ENCODE data around the gene CEP112.

The CEP112 gene

DNA sequence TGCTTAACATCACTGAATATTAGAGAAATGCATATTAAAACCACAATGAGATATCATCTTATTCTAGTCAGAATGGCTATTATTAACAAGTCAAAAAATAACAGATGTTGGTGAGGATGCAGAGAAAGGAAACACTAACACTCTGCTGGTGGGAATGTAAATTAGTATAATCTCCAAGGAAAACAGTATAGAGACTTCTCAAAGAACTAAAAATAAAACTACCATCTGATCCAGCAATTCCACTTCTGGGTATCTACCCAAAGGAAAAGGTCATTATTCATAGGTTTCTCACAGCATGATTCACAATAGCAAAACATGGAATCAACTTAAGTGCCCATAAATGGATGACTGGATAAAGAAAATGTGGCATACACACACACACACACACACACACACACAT lies 166.4 kb downstream of the CEP112 start:
- no peak for DNase-seq
- Histone ChIP-seq H3K36me3 (peaks cover 14 to 39% (median 20%) of the 10 kb centered on the region in 3 donors), H3K9me3 (peaks cover 0 to 22% (median 9%) of the 10 kb centered on the region in 3 donors), H3K4me3 (no peak overlapping the region), H3K27me3 (no peaks in the 10 kb centered on the region), H3K4me1 (no peaks in the 10 kb centered on the region), H3K27ac (no peak overlapping the region)
- TF ChIP-seq, protein P1, sequence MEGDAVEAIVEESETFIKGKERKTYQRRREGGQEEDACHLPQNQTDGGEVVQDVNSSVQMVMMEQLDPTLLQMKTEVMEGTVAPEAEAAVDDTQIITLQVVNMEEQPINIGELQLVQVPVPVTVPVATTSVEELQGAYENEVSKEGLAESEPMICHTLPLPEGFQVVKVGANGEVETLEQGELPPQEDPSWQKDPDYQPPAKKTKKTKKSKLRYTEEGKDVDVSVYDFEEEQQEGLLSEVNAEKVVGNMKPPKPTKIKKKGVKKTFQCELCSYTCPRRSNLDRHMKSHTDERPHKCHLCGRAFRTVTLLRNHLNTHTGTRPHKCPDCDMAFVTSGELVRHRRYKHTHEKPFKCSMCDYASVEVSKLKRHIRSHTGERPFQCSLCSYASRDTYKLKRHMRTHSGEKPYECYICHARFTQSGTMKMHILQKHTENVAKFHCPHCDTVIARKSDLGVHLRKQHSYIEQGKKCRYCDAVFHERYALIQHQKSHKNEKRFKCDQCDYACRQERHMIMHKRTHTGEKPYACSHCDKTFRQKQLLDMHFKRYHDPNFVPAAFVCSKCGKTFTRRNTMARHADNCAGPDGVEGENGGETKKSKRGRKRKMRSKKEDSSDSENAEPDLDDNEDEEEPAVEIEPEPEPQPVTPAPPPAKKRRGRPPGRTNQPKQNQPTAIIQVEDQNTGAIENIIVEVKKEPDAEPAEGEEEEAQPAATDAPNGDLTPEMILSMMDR (IDR thresholded peaks at IDR 0.05): no peak
- intact Hi-C loops (cut with DNase I; ENCODE audit: low total_unique reads): no loop called here

DNA sequence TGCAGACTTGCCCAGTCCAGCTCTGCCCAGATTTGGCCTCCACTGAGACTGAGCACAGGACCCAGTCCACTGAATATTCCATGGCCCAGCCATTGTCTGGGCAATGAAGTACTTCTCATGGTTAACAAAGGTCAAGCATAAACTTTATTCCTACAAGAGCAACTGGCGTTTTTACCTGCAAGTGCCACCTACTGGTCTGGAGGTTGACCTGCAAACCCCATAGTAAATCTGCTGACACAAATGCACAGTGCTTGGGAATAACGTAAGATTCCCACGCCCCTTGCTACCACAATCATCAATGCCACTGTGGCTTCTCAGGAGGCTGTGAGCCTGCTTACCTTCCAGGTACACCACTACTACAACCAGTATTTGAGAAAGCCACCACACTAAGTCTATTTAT lies 170.2 kb downstream of the CEP112 start:
- DNase-seq: no peak
- H3K9me3 ChIP-seq: peaks cover 0 to 22% (median 9%) of the 10 kb centered on the region in 3 donors
- no peaks in the 10 kb centered on the region for H3K4me1 ChIP-seq
- H3K27ac ChIP-seq: no peak overlapping the region
- H3K36me3 ChIP-seq: peaks cover 9 to 34% (median 13%) of the 10 kb centered on the region in 3 donors
- TF ChIP-seq, protein P1 (IDR thresholded peaks at IDR 0.05): no peak
- no peak overlapping the region for H3K4me3 ChIP-seq
- H3K27me3 ChIP-seq: no peaks in the 10 kb centered on the region
- intact Hi-C loops (cut with DNase I; ENCODE audit: low total_unique reads): no loop called here

DNA sequence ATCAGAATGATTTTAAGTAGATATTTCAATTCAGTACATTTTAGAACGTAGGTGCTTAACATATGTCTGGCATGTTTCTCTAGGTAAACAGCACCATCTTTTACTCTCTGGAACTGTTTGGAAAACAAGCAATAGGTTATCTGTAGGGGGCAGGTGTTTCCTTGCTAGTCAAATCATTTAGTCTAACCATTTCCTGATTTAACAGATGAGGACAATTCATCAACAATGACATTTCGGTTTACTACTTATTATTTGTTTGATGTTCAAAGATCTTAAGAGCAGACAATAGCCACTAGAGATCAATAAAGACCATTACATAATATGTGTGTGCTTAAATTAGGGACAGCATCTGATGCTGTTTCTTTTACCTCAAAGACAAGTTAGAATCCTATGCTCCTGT lies 173.1 kb downstream of the CEP112 start:
- no peak for DNase-seq
- TF ChIP-seq, protein P1 (IDR thresholded peaks at IDR 0.05): no peak
- peaks cover 7 to 17% (median 9%) of the 10 kb centered on the region in 3 donors for H3K36me3 ChIP-seq
- no peak overlapping the region for H3K4me3 ChIP-seq
- no peaks in the 10 kb centered on the region for H3K4me1 ChIP-seq
- intact Hi-C loops (cut with DNase I; ENCODE audit: low total_unique reads): no loop called here
- peaks cover 0 to 9% (median 5%) of the 10 kb centered on the region in 3 donors for H3K9me3 ChIP-seq
- H3K27me3 ChIP-seq: no peaks in the 10 kb centered on the region
- no peak overlapping the region for H3K27ac ChIP-seq

DNA sequence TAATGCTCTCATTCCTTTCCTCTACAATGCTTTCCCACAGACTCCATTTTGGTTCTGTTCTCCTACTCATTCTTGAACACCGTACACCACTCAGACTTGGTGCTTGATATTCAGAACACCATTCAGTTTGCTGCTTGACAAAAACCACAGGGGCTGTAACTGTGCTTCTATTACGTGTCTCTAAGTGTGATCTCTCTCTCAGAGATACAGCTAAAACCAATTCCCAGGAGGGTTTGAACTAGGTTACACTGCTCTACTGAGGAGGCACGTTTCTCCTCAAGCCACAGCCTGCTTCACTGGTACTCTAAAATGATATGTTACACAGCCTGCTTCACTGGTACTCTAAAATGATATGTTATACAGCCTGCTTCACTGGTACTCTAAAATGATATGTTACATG lies 175.7 kb downstream of the CEP112 start:
- TF ChIP-seq, protein P1 (IDR thresholded peaks at IDR 0.05): no peak
- intact Hi-C loops (cut with DNase I; ENCODE audit: low total_unique reads): no loop called here
- Histone ChIP-seq H3K4me1 (no peaks in the 10 kb centered on the region), H3K27ac (no peak overlapping the region), H3K4me3 (no peak overlapping the region), H3K9me3 (no peaks in the 10 kb centered on the region), H3K27me3 (no peaks in the 10 kb centered on the region), H3K36me3 (peaks cover 3 to 4% (median 4%) of the 10 kb centered on the region in 3 donors)
- DNase-seq: no peak

DNA sequence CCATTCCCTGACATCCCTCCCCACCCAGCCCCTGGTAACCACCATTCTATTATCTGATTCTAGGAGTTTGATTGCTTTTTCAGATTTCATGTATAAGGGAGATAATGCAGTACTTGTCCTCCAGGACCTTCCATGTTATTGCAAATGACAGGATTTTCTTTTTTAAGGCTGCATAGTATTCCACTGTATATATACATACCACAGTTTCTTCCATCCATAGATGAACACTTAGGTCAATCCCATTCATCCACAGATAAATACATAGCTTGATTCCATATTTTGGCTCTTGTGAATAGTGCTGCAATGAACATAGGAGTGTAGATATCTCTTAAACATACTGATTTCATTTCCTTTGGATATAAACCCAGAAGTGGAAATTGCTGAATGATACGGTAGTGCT lies 183.3 kb downstream of the CEP112 start:
- H3K9me3 ChIP-seq: no peaks in the 10 kb centered on the region
- DNase-seq: no peak
- no peak overlapping the region for H3K27ac ChIP-seq
- intact Hi-C loops (cut with DNase I; ENCODE audit: low total_unique reads): no loop called here
- H3K4me1 ChIP-seq: no peaks in the 10 kb centered on the region
- no peak overlapping the region for H3K4me3 ChIP-seq
- H3K36me3 ChIP-seq: no peaks in the 10 kb centered on the region
- no peaks in the 10 kb centered on the region for H3K27me3 ChIP-seq
- TF ChIP-seq, protein P1 (IDR thresholded peaks at IDR 0.05): no peak

DNA sequence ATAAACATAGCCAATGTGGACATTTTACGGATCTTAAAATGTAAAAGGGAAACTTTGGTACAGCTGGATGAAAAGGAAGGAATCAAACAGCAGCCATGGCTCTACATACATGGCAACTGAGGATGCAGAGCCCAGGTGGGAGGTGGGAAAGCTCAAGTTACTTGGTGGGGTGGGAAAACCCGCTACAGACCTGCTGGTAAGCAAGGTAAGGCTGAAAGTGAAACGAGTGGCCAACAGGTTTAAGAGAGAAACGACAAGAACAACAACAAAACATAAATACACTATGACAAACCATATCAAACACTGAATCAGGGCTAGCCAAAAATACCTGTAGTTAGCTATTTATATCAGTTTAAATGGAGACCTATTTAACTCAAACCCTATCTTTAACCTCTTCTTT lies 185.3 kb downstream of the CEP112 start:
- intact Hi-C loops (cut with DNase I; ENCODE audit: low total_unique reads): no loop called here
- no peak for DNase-seq
- Histone ChIP-seq H3K9me3 (no peaks in the 10 kb centered on the region), H3K4me1 (peaks cover 0 to 14% (median 0%) of the 10 kb centered on the region in 4 donors), H3K36me3 (no peaks in the 10 kb centered on the region), H3K27ac (no peak overlapping the region), H3K27me3 (no peaks in the 10 kb centered on the region), H3K4me3 (no peak overlapping the region)
- TF ChIP-seq, protein P1 (IDR thresholded peaks at IDR 0.05): no peak
